HEK293 (cell line): ENCODE data around the gene DGCR2.

Experiments used
- CTCF ChIA-PET: fragments of 350-600 bp; formaldehyde crosslinking; extraction: SDS; loops from one replicate; lab custom pipeline; 2021; ENCODE audit warnings: antibody characterized with exemption; lab: Yijun Ruan, JAX
- POLR2A ChIA-PET: fragments of 300-600 bp; formaldehyde crosslinking; extraction: SDS; loops from one replicate; lab custom pipeline; 2020; ENCODE audit warnings: antibody characterized with exemption, inconsistent platforms; lab: Yijun Ruan, JAX
- H3K27ac ChIP-seq: fragments of 200-500 bp; sonication (Bioruptor generic); 2 replicates; pipeline ENCODE4 v1.5.1; 2014; ENCODE audit warnings: low read depth, low read length, control low read depth, inconsistent platforms; ENCODE audit errors: extremely low read depth
- H3K36me3 ChIP-seq, 2 experiments: fragments of 200-500 bp in 1 of 2; sonication (Bioruptor generic) in 1 of 2; 1 replicate in 1 of 2; 2 replicates in 1 of 2; pipeline ENCODE4 v1.5.1; 2014 to 2017; ENCODE audit warnings: inconsistent platforms in 2 of 2, low read length in 2 of 2; ENCODE audit not compliant: control insufficient read depth in 2 of 2, insufficient read depth in 1 of 2
- H3K4me1 ChIP-seq: fragments of 200-500 bp; sonication (Bioruptor generic); 2 replicates; pipeline ENCODE4 v1.5.1; 2014; ENCODE audit warnings: mild to moderate bottlenecking, low read length, inconsistent platforms; ENCODE audit not compliant: control insufficient read depth, insufficient read depth
- H3K4me3 ChIP-seq: 2 replicates; pipeline ENCODE4 v1.5.1; 2011; ENCODE audit warnings: low read depth, mild to moderate bottlenecking, control low read depth, low read length, moderate library complexity
- H3K9me3 ChIP-seq: fragments of 200-500 bp; sonication (Bioruptor generic); 2 replicates; pipeline ENCODE4 v1.5.1; 2014; ENCODE audit warnings: low read depth, low read length, inconsistent platforms; ENCODE audit not compliant: control insufficient read depth, insufficient read depth
- ATF2 ChIP-seq: fragments of 450-650 bp; formaldehyde crosslinking; IDR thresholded peaks from 2 replicates; pipeline ENCODE4 v1.5.1; 2016; ENCODE audit warnings: missing biosample characterization, missing genetic modification characterization, low read depth
- EGR2 ChIP-seq: fragments of 450-650 bp; formaldehyde crosslinking; IDR thresholded peaks from 2 replicates; pipeline ENCODE4 v1.5.1; 2016; ENCODE audit warnings: low read depth, missing biosample characterization, missing genetic modification characterization
- OVOL3 ChIP-seq: fragments of 450-650 bp; formaldehyde crosslinking; IDR thresholded peaks from 2 replicates; pipeline ENCODE4 v1.5.1; 2016; ENCODE audit warnings: missing biosample characterization, missing genetic modification characterization
- PATZ1 ChIP-seq: fragments of 450-650 bp; formaldehyde crosslinking; IDR thresholded peaks from 2 replicates; pipeline ENCODE4 v1.5.1; 2016; ENCODE audit warnings: missing biosample characterization, missing genetic modification characterization
- PRDM1 ChIP-seq: fragments of 450-650 bp; formaldehyde crosslinking; IDR thresholded peaks from 2 replicates; pipeline ENCODE4; 2016; ENCODE audit warnings: missing biosample characterization, missing genetic modification characterization
- PRDM2 ChIP-seq: fragments of 450-650 bp; formaldehyde crosslinking; IDR thresholded peaks from 2 replicates; pipeline ENCODE4 v1.5.1; 2016; ENCODE audit warnings: missing biosample characterization, missing genetic modification characterization, borderline replicate concordance
- ZBTB44 ChIP-seq: fragments of 450-650 bp; IDR thresholded peaks from 2 replicates; pipeline ENCODE4 v1.5.1; 2018; ENCODE audit warnings: missing biosample characterization, mild to moderate bottlenecking, missing genetic modification characterization
- ZBTB8A ChIP-seq: fragments of 450-650 bp; formaldehyde crosslinking; IDR thresholded peaks from 2 replicates; pipeline ENCODE4 v1.5.1; 2016; ENCODE audit warnings: missing biosample characterization, missing genetic modification characterization
- ZNF114 ChIP-seq: fragments of 450-650 bp; formaldehyde crosslinking; IDR thresholded peaks from 2 replicates; pipeline ENCODE4 v1.5.0; 2017; ENCODE audit warnings: missing biosample characterization, missing genetic modification characterization
- ZNF155 ChIP-seq: fragments of 450-650 bp; formaldehyde crosslinking; IDR thresholded peaks from 2 replicates; pipeline ENCODE4 v1.5.1; 2016; ENCODE audit warnings: missing biosample characterization, missing genetic modification characterization
- ZNF24 ChIP-seq: fragments of 450-650 bp; formaldehyde crosslinking; IDR thresholded peaks from 2 replicates; pipeline ENCODE4 v1.5.1; 2016; ENCODE audit warnings: missing biosample characterization, missing genetic modification characterization
- ZNF473 ChIP-seq: fragments of 450-650 bp; formaldehyde crosslinking; IDR thresholded peaks from 2 replicates; pipeline ENCODE4 v1.5.1; 2017; ENCODE audit warnings: missing biosample characterization, missing genetic modification characterization
- ZNF48 ChIP-seq: fragments of 450-650 bp; formaldehyde crosslinking; IDR thresholded peaks from 2 replicates; pipeline ENCODE4 v1.5.1; 2016; ENCODE audit warnings: missing biosample characterization, missing genetic modification characterization
- ZNF747 ChIP-seq: fragments of 450-650 bp; formaldehyde crosslinking; IDR thresholded peaks from 2 replicates; pipeline ENCODE4 v1.5.1; 2016; ENCODE audit warnings: missing biosample characterization, missing genetic modification characterization
- ZNF792 ChIP-seq: fragments of 450-650 bp; formaldehyde crosslinking; IDR thresholded peaks from 2 replicates; pipeline ENCODE4 v1.5.1; 2016; ENCODE audit warnings: missing biosample characterization, missing genetic modification characterization
- TF ChIP-seq, protein P1 (sequence below): fragments of 450-650 bp; formaldehyde crosslinking; IDR thresholded peaks from 2 replicates; pipeline ENCODE4 v1.5.1; 2016; ENCODE audit warnings: missing biosample characterization, missing genetic modification characterization

DGCR2 gene

DNA sequence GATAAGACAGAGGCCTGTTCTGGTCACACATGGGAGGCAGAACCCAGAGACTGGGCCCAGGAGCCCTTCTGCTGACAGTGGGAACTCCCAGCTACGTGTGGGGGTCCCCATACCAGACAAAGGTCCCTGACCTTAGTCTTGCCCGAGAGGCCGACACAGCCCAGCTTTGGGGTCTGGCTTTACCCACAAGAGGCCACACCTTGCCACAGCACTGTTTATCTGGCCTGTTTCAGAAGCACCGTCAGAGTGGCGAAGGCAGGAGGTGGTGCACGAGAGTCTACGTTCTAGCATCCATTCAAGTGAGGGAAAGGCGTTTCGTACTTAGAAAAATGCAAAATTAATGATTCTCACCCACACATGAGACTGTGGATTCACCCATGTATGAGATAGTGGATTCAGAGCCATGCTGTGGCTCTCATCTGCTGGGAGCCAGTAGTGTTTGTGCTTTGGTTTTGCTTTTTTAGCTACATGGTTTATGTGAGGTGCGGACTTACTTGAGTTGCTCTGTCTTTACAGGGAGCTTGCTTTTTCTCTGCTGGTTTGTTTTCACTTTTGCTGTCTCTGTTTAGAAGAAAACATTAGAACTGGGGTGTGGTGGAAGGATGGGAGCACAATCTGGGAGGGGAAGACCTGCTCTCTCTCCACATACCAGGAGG, 129.5 kb downstream of the DGCR2 start:
- ChIA-PET POLR2A (no interaction called here), CTCF (interaction anchor here (0.5 to 1.0 kb wide), 3 partner anchors 10 to 1600 kb away, joined by 3 to 4 read pairs (median 3); no protein-coding TSS in a partner anchor)
- Histone ChIP-seq H3K27ac (no peak overlapping the region), H3K36me3 (no peaks in the 10 kb centered on the region), H3K4me1 (no peaks in the 10 kb centered on the region), H3K9me3 (no peaks in the 10 kb centered on the region), H3K4me3 (no peak overlapping the region)
- no peak for TF ChIP-seq ZNF48 (tag by site-specific recombination)
- TF ChIP-seq, protein P1, sequence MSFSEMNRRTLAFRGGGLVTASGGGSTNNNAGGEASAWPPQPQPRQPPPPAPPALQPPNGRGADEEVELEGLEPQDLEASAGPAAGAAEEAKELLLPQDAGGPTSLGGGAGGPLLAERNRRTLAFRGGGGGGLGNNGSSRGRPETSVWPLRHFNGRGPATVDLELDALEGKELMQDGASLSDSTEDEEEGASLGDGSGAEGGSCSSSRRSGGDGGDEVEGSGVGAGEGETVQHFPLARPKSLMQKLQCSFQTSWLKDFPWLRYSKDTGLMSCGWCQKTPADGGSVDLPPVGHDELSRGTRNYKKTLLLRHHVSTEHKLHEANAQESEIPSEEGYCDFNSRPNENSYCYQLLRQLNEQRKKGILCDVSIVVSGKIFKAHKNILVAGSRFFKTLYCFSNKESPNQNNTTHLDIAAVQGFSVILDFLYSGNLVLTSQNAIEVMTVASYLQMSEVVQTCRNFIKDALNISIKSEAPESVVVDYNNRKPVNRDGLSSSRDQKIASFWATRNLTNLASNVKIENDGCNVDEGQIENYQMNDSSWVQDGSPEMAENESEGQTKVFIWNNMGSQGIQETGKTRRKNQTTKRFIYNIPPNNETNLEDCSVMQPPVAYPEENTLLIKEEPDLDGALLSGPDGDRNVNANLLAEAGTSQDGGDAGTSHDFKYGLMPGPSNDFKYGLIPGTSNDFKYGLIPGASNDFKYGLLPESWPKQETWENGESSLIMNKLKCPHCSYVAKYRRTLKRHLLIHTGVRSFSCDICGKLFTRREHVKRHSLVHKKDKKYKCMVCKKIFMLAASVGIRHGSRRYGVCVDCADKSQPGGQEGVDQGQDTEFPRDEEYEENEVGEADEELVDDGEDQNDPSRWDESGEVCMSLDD (tag by site-specific recombination), result no peak
- TF ChIP-seq EGR2 (tag by site-specific recombination), result no peak
- TF ChIP-seq ZNF473 (tag by site-specific recombination), result no peak
- TF ChIP-seq ZBTB44, result no peak
- no peak for TF ChIP-seq ZNF747 (tag by site-specific recombination)
- no peak for TF ChIP-seq ZNF24 (tag by site-specific recombination)
- TF ChIP-seq OVOL3 (tag by site-specific recombination), result no peak
- TF ChIP-seq PATZ1, result no peak
- no peak for TF ChIP-seq ZNF155 (tag by site-specific recombination)
- TF ChIP-seq PRDM2 (tag by site-specific recombination), result no peak
- TF ChIP-seq ZBTB8A (tag by site-specific recombination), result no peak
- TF ChIP-seq ATF2 (tag by site-specific recombination), result no peak
- no peak for TF ChIP-seq ZNF114 (tag by site-specific recombination)
- no peak for TF ChIP-seq PRDM1
- no peak for TF ChIP-seq ZNF792
